A549 (cell line): ENCODE data around the gene APLP2. TPM values are rescaled to one million over a fixed set of nuclear protein-coding genes. Genes with fewer than 3 reads are reported as not detected.

Experiments
- ATAC-seq, 2 experiments: fragments of 200-7000 bp in 1 of 2; fragments of >200 bp in 1 of 2; cut with Nextera tagmentation in 1 of 2; cut with Tn5 transposase in 1 of 2; 3 replicates each; pipeline versions ENCODE4 v1.8.0 to v1.9.1; 2018 to 2020; ENCODE audit warnings: mild to moderate bottlenecking in 1 of 2, moderate library complexity in 1 of 2
- CTCF ChIA-PET: fragments of 300-600 bp; sonication (Branson Sonifier 250); formaldehyde crosslinking; extraction: SDS; loops from one replicate; lab custom pipeline; 2021; ENCODE audit warnings: antibody characterized with exemption, inconsistent platforms; lab: Yijun Ruan, JAX
- POLR2A ChIA-PET: fragments of 350-600 bp; formaldehyde crosslinking; extraction: SDS; loops from one replicate; lab custom pipeline; 2021; ENCODE audit warnings: antibody characterized with exemption, inconsistent platforms; lab: Yijun Ruan, JAX
- DNase-seq, 2 experiments: peaks; one replicate each; pipeline versions ENCODE4 v3.0.0 to v3.0.0-alpha.2; 2011 to 2016; ENCODE audit warnings: low read depth in 1 of 2, low spot score in 1 of 2
- FAIRE-seq: peaks from 2 replicates; lab custom pipeline; 2011; peaks lifted over from hg19 to GRCh38; lab: Jason Lieb, UNC
- H3K27ac ChIP-seq, 2 experiments: fragments of >200 bp; sonication (Bioruptor Twin); formaldehyde crosslinking; 3 replicates each; pipeline ENCODE4 v1.5.1; 2016 to 2017
- H3K4me1 ChIP-seq: fragments of >200 bp; sonication (Bioruptor Twin); formaldehyde crosslinking; 3 replicates; pipeline ENCODE4 v1.6.1; 2016
- H3K4me2 ChIP-seq: fragments of >200 bp; sonication (Bioruptor Twin); formaldehyde crosslinking; 3 replicates; pipeline ENCODE4 v1.6.1; 2016
- H3K4me3 ChIP-seq: fragments of >200 bp; sonication (Bioruptor Twin); formaldehyde crosslinking; 3 replicates; pipeline ENCODE4 v1.5.1; 2016
- H3K9me3 ChIP-seq: fragments of >200 bp; sonication (Bioruptor Twin); formaldehyde crosslinking; 3 replicates; pipeline ENCODE4 v1.6.1; 2016
- BHLHE40 ChIP-seq: IDR thresholded peaks from 2 replicates; pipeline ENCODE4 v1.6.1; 2012; ENCODE audit warnings: low read depth, low read length, inconsistent platforms
- CEBPB ChIP-seq, 2 experiments: fragments of >200 bp in 1 of 2; sonication (Bioruptor Twin) in 1 of 2; formaldehyde crosslinking in 1 of 2; IDR thresholded peaks; 2 replicates each; pipeline ENCODE4 v1.6.1; 2012 to 2016
- CHD2 ChIP-seq: fragments of 150-350 bp; IDR thresholded peaks from 2 replicates; pipeline ENCODE4 v1.6.1; 2014; ENCODE audit warnings: low read length; ENCODE audit not compliant: partially characterized antibody
- ESRRA ChIP-seq: fragments of 150-350 bp; IDR thresholded peaks from 2 replicates; pipeline ENCODE4 v1.6.1; 2014; ENCODE audit warnings: mild to moderate bottlenecking, low read length, borderline replicate concordance
- FOSB ChIP-seq: fragments of 250-450 bp; sonication (Bioruptor Pico); IDR thresholded peaks from 2 replicates; pipeline ENCODE4 v1.5.0; 2020; ENCODE audit warnings: mild to moderate bottlenecking, moderate library complexity
- FOSL2 ChIP-seq, 2 experiments: fragments of 450-650 bp in 1 of 2; fragments of >200 bp in 1 of 2; sonication (Bioruptor Twin) in 1 of 2; formaldehyde crosslinking; IDR thresholded peaks; 2 replicates each; pipeline versions ENCODE4 v1.5.0 to v1.6.1; 2016 to 2020; ENCODE audit warnings: mild to moderate bottlenecking in 1 of 2, moderate library complexity in 1 of 2
- HOXA7 ChIP-seq: fragments of 250-450 bp; sonication (Bioruptor Pico); IDR thresholded peaks from 2 replicates; pipeline ENCODE4 v1.5.0; 2020; ENCODE audit warnings: mild to moderate bottlenecking, moderate library complexity
- HOXB5 ChIP-seq: fragments of 250-450 bp; sonication (Bioruptor Pico); IDR thresholded peaks from 2 replicates; pipeline ENCODE4 v1.5.0; 2020; ENCODE audit warnings: mild to moderate bottlenecking, moderate library complexity
- JUNB ChIP-seq: fragments of >200 bp; sonication (Bioruptor Twin); formaldehyde crosslinking; IDR thresholded peaks from 2 replicates; pipeline ENCODE4 v1.6.1; 2016
- KDM1A ChIP-seq: fragments of 200-600 bp; sonication (generic); IDR thresholded peaks from 2 replicates; pipeline ENCODE4 v1.6.1; 2016; ENCODE audit warnings: low read depth, mild to moderate bottlenecking
- MYC ChIP-seq: IDR thresholded peaks from 2 replicates; pipeline ENCODE4 v1.6.1; 2012; ENCODE audit warnings: mild to moderate bottlenecking, inconsistent platforms, low read length, improper control_type of control experiment, borderline replicate concordance
- NFE2L2 ChIP-seq: fragments of 150-350 bp; conservative IDR thresholded peaks from 2 replicates; pipeline ENCODE4 v1.6.1; 2014; ENCODE audit warnings: low read length
- POLR2AphosphoS2 ChIP-seq: conservative IDR thresholded peaks from 2 replicates; pipeline ENCODE4 v1.6.1; 2012; ENCODE audit warnings: low read length, improper control_type of control experiment, inconsistent platforms
- RAD21 ChIP-seq, 2 experiments: fragments of >200 bp in 1 of 2; sonication (Bioruptor Twin) in 1 of 2; formaldehyde crosslinking in 1 of 2; IDR thresholded peaks in 1 of 2; conservative IDR thresholded peaks in 1 of 2; 2 replicates in 1 of 2; 3 replicates in 1 of 2; pipeline ENCODE4 v1.6.1; 2012 to 2018; ENCODE audit warnings: inconsistent platforms in 1 of 2
- RFX5 ChIP-seq: fragments of 450-650 bp; IDR thresholded peaks from 2 replicates; pipeline ENCODE4 v1.7.1; 2014; ENCODE audit warnings: antibody characterized with exemption, mild to moderate bottlenecking, moderate library complexity
- RNF2 ChIP-seq: fragments of 200-600 bp; sonication (generic); IDR thresholded peaks from 2 replicates; pipeline ENCODE4 v1.6.1; 2016; ENCODE audit warnings: low read depth, mild to moderate bottlenecking, antibody characterized with exemption, moderate library complexity, borderline replicate concordance
- TP53 ChIP-seq: fragments of 250-450 bp; sonication (Bioruptor Pico); IDR thresholded peaks from 2 replicates; pipeline ENCODE4 v1.5.0; 2021; ENCODE audit warnings: mild to moderate bottlenecking, moderate library complexity
- WGBS: methylation state at CpG from one replicate; pipeline ENCODE4 v1.1.6; 2017; ENCODE audit errors: missing lambda C conversion rate; 5-methylcytosine and 5-hydroxymethylcytosine counted together
- polyA plus RNA-seq, 4 experiments: library from polyadenylated mRNA; depleted of rRNA in 3 of 4; stranded (reverse); fragments of >200 nt; fragmentation: RNase III in 1 of 4; extraction: RNeasy Plus Mini Kit Qiagen cat#74134 plus additional on column Dnase treatment in 1 of 4; gene quantifications; 2 replicates in 3 of 4; 3 replicates in 1 of 4; pipeline ENCODE4 v1.2.3, GENCODE V29; 2011 to 2017
- TF ChIP-seq, protein P1 (sequence below): IDR thresholded peaks from 2 replicates; pipeline ENCODE4 v1.6.1; 2012
- TF ChIP-seq, protein P2 (sequence below): fragments of >200 bp; sonication (Bioruptor Twin); formaldehyde crosslinking; IDR thresholded peaks from 2 replicates; pipeline ENCODE4 v1.6.1; 2016
- TF ChIP-seq, protein P3 (sequence below): fragments of >200 bp; sonication (Bioruptor Twin); formaldehyde crosslinking; IDR thresholded peaks from 3 replicates; pipeline ENCODE4 v1.6.1; 2016
- TF ChIP-seq, protein P4 (sequence below): fragments of 250-450 bp; sonication (Bioruptor Pico); IDR thresholded peaks from 2 replicates; pipeline ENCODE4 v1.5.0; 2020; ENCODE audit warnings: low read depth, mild to moderate bottlenecking, moderate library complexity

Gene APLP2
- polyA plus RNA-seq, 2 of the 4 experiments (the other 2 are of a cell fraction), result 166 to 203 TPM

DNA sequence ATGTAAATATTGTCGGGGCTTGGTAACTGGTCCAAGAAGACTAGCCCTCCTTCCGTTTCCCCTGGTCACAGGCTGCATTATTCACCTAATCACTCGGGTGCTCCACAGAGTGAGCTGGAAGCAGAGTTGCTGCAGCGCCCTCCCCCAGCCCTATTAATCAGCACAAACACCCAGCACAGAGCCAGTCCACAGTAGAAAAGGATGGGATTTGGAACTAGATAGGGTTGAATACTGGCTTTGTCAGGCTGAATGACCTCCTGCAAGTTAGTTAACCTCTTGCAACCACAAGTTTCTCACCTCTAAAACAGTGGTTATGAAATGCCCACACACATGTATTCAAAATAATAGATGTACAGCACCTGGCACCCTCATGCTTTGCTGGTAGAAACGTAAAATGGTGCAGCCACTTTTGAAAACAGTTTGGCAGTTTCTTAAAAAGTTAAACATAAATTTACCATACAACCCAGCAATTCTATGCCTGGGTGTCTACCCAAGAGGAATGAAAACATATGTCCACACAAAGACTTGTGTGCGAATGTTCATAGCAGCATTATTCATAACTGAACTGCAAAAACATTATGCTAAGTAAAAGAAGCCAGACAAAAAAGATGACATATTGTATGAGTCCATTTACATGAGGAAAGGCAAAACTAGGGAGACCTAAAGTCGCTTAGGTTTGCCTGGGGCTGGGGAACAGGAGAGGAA, 31.7 kb upstream of the APLP2 start:
- no peak for ATAC-seq
- Histone ChIP-seq H3K9me3 (no peaks in the 10 kb centered on the region), H3K4me3 (no peak overlapping the region)
- no peak for FAIRE-seq
- POLR2A ChIA-PET, result no interaction called here
- TF ChIP-seq RFX5 (no peak), MYC (no peak), POLR2AphosphoS2 (no peak), RNF2 (no peak), CHD2 (no peak), BHLHE40 (no peak)
- TF ChIP-seq, protein P1, sequence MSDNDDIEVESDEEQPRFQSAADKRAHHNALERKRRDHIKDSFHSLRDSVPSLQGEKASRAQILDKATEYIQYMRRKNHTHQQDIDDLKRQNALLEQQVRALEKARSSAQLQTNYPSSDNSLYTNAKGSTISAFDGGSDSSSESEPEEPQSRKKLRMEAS, result no peak
- TF ChIP-seq, all 56 proteins: peak for 0
- Histone ChIP-seq H3K4me2 (no peak overlapping the region), H3K27ac (no peak overlapping the region; a peak in 2 of 6 replicates), H3K4me1 (peaks cover 11% of the 10 kb centered on the region; the same call in 2 of the 3 replicates)
- 63% methylated on average over 7 of the region's 7 CpGs for WGBS
- CTCF ChIA-PET, result no interaction called here
- no peak for DNase-seq

DNA sequence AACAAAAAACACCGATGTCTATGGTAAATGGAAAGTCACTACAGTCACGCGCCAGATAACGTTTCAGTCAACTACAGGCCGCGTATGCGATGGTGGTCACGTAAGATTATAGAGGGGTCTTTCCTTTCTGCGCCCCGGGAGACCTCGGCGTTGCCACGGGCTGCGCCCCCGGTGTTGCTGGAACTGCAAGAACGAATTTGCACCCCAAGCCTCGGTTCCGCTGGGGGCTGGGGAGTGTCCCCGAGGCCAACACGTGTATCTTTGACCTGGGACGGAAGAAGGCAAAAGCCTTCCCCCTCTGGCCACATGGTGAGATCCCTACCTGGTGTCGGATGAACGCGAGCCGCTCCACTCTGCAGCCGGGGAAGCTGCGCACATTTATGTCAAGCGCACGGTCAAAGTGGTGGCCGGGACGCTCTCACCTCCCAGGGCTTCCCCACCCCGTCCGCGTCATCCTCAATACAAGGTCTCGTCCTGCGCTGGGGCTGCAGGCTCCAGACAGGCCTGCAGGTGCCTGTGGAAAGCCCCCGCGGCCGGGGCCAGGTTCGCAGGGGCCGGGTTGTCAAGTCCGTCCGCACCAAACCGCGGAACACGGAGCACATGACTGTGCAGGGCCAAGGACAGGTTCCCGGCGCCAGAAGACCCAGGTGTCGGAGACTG, 29.3 kb upstream of the APLP2 start:
- ChIA-PET CTCF (interaction anchor here (0.7 kb wide), 1 partner anchor 9 kb away, joined by 3 read pairs; no protein-coding TSS in a partner anchor), POLR2A (no interaction called here)
- WGBS, result 96% methylated on average over 42 of the region's 49 CpGs
- TF ChIP-seq RAD21 (conservative IDR thresholded peaks at IDR 0.05 in 1 of 2, IDR thresholded peaks at IDR 0.05 in 1 of 2) (no peak), TP53 (CRISPR knock-in tag) (no peak), HOXA7 (CRISPR knock-in tag) (no peak), NFE2L2 (no peak), FOSL2 (IDR thresholded peaks at IDR 0.05) (no peak), FOSL2 (CRISPR knock-in tag; IDR thresholded peaks at IDR 0.05) (no peak), KDM1A (no peak)
- TF ChIP-seq, protein P2, sequence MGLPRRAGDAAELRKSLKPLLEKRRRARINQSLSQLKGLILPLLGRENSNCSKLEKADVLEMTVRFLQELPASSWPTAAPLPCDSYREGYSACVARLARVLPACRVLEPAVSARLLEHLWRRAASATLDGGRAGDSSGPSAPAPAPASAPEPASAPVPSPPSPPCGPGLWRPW, result no peak
- Histone ChIP-seq H3K27ac (no peak overlapping the region), H3K4me2 (no peak overlapping the region), H3K4me3 (no peak overlapping the region), H3K9me3 (no peaks in the 10 kb centered on the region), H3K4me1 (peaks cover 11% of the 10 kb centered on the region; the same call in 2 of the 3 replicates)
- DNase-seq, result no peak
- no peak for FAIRE-seq
- no peak for ATAC-seq

DNA sequence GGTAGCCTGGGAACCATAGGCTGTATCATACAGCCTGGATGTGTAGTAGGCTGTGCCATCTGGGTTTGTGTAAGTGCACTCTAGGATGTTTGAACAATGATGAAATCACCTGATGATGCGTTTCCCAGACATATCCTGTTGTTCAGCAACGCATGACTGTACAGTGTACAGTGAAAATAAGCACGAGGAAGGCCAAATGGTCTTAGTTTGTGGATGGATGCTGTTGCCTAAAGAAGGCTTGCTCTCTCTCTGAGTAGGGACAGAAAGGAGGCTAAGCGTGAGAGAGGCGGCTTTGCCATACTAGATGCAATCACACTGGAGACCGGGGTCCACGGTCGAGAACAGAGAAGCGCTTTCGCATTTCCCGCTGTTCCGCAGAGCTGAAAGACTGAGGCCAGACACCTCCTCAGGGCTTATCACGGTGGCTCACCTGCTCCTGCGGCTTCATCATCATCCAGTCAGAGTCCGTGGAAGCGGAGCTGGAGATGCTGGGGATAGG, 27.6 kb upstream of the APLP2 start:
- DNase-seq (peak; percentile 38 to 79), ATAC-seq (peak; percentile 96 to 100)
- no peak for TF ChIP-seq FOSB (CRISPR knock-in tag)
- peak in 1 of 2 experiments; percentile 42; a peak in 1 of 4 replicates for TF ChIP-seq CEBPB (IDR thresholded peaks at IDR 0.05)
- TF ChIP-seq, protein P1, result peak; percentile 59
- TF ChIP-seq FOSL2 (IDR thresholded peaks at IDR 0.05), result no peak
- peak; percentile 66 for TF ChIP-seq FOSL2 (CRISPR knock-in tag; IDR thresholded peaks at IDR 0.05)
- TF ChIP-seq JUNB, result no peak
- TF ChIP-seq ESRRA, result no peak
- TF ChIP-seq, protein P3, sequence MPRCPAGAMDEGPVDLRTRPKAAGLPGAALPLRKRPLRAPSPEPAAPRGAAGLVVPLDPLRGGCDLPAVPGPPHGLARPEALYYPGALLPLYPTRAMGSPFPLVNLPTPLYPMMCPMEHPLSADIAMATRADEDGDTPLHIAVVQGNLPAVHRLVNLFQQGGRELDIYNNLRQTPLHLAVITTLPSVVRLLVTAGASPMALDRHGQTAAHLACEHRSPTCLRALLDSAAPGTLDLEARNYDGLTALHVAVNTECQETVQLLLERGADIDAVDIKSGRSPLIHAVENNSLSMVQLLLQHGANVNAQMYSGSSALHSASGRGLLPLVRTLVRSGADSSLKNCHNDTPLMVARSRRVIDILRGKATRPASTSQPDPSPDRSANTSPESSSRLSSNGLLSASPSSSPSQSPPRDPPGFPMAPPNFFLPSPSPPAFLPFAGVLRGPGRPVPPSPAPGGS, result no peak
- TF ChIP-seq, protein P4, sequence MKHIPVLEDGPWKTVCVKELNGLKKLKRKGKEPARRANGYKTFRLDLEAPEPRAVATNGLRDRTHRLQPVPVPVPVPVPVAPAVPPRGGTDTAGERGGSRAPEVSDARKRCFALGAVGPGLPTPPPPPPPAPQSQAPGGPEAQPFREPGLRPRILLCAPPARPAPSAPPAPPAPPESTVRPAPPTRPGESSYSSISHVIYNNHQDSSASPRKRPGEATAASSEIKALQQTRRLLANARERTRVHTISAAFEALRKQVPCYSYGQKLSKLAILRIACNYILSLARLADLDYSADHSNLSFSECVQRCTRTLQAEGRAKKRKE (CRISPR knock-in tag), result no peak
- no peak for TF ChIP-seq HOXB5 (CRISPR knock-in tag)
- TF ChIP-seq, protein P2, result no peak

More for the DNA sequence above, 27.6 kb upstream of the APLP2 start:
- H3K9me3 ChIP-seq, result no peaks in the 10 kb centered on the region
- peak overlapping the region; percentile 39 to 80; a peak in 5 of 6 replicates for H3K27ac ChIP-seq
- ChIA-PET POLR2A (no interaction called here), CTCF (interaction anchor here (1.0 kb wide), 1 partner anchor 11 kb away, joined by 3 read pairs; no protein-coding TSS in a partner anchor)
- WGBS, result 67% methylated on average over 15 of the region's 16 CpGs
- H3K4me2 ChIP-seq, result peak overlapping the region; percentile 19; the same call in 2 of the 3 replicates
- no peak for FAIRE-seq
- H3K4me3 ChIP-seq, result no peak overlapping the region
- H3K4me1 ChIP-seq, result peaks cover 11% of the 10 kb centered on the region; the same call in 2 of the 3 replicates
